CD4-positive, alpha-beta T cell treated with Interleukin-17A for 4 hours (primary cell): ENCODE results near the gene CT45A8.
A peak's percentile ranks its signal among the peaks of the same experiment; 100 is the strongest.
"Not testable (repeated sequence)": the region's sequence is repeated elsewhere in the genome, so short reads cannot be mapped to it uniquely, and the experiment has no call there.

Experiments
- DNase-seq: peaks from one replicate; pipeline ENCODE4 v3.0.0-alpha.2; 2020; ENCODE audit warnings: mixed read lengths

The CT45A8 gene

DNA sequence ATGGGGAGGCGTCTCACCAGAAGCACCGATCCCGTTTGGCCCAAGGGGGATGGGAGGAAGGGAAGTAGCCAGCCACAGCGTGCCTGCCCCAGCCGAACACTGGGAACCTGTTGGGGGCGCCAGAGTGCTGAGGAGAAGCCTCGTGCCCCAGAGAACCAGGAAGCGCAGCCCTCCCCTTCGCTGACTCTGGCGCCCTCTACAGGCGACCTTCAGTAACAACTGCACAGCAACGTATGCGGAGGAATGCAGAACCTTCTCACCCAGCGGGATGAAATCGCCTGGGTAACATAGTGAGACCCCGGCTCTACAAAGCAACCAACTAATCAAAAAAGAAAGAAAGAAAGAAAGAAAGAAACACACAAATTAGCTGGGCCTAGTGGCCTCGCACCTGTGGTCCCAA is at the start of gene CT45A8:
Gene CT45A8 (minus strand): TSS at position 101 of the 400 bp plus-strand sequence. CDS start 3,755 bp downstream, outside the sequence.
- DNase-seq: not testable (repeated sequence)

GRCh38 chrX:135893294-135893817 is 39.0 kb upstream of the CT45A8 start, which contains the start of the genes CT45A10 and SAGE1:
Gene CT45A10, minus strand, starts transcription at chrX:135893444. Its CDS starts 8,100 bp downstream, at chrX:135885344.
Gene SAGE1, plus strand, starts transcription at chrX:135893716. Its CDS starts 2,527 bp downstream, at chrX:135896243.
- no peak for DNase-seq

DNA sequence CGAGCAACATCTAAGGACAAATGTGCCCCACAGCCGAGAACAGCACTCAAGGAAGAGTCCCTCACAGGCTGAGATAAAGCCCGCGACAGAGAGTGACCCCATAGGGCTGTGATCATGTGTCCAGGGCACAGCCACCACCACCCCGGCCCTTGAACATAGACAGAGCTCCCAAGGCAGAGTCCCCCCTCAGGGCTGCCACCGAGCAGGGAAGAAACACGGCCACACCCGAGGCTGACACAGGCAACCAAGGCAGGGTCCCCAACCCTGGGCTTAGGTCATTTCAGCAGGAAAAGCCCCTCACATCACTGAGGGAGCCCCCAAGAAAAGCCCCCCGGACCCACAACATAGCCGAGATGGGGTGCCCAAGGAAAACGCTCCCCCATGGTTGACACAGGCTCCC is 38.4 kb upstream of the CT45A8 start:
- no peak for DNase-seq

DNA sequence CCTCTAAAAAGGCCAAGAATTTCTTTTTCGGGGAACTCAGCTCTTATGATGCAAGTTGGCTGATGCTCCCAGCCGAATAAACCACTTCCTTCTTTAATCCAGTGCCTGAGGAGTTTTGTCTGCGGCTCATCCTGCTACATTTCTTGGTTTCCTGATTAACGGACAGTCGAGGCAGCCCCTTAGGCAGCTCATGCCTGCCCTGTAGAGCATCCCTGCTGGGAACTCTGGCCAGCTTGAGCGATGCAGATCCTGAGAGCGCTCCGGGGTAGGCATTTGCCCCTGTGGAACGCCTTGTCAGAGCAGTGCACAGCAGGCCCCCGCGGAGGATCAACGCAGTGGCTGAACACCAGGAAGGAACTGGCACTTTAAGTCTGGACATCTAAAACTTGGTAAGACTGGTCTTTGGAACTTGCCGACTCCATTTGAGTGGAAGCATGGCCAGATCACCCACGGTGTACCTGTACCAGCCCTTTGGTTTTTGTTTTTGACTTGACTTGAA is 35.8 kb upstream of the CT45A8 start:
- no peak for DNase-seq

GRCh38 chrX:135888976-135889375 is 34.6 kb upstream of the CT45A8 start:
- peak; percentile 25 for DNase-seq

- DNase-seq: not testable (repeated sequence)
These were observed 33.9 kb upstream of the CT45A8 start for GRCh38 chrX:135888230-135888629.

DNA sequence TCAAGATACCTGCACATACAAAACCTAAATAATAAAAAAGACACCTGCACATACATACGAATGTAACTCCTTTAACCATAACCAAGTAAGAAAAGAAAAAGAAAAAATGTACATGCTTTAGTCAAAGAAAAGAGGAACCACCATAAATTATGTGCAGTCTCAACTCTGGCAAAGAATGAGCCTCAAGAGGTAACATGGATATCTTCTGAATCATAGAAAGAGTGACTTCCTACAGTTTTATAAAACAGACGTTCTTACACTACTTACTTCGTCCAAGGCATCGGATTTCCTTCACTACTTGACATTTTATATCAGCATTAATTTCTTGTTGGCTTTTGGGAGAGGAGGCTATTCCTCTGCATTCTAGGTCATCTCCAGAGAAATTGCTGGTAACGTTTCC is 28.4 kb upstream of the CT45A8 start:
- not testable (repeated sequence) for DNase-seq

DNA sequence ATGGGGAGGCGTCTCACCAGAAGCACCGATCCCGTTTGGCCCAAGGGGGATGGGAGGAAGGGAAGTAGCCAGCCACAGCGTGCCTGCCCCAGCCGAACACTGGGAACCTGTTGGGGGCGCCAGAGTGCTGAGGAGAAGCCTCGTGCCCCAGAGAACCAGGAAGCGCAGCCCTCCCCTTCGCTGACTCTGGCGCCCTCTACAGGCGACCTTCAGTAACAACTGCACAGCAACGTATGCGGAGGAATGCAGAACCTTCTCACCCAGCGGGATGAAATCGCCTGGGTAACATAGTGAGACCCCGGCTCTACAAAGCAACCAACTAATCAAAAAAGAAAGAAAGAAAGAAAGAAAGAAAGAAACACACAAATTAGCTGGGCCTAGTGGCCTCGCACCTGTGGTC is 17.4 kb upstream of the CT45A8 start, which contains the start of gene CT45A9:
Gene CT45A9 (minus strand): TSS at position 101 of the 400 bp plus-strand sequence. CDS start 3,751 bp downstream, outside the sequence.
- DNase-seq: not testable (repeated sequence)

- not testable (repeated sequence) for DNase-seq
These were observed 17.2 kb downstream of the CT45A8 start, which contains the start of gene CT45A7 for GRCh38 chrX:135837180-135837579. Gene CT45A7, minus strand, starts transcription at chrX:135837280. Its CDS starts 3,747 bp downstream, at chrX:135833533.

- not testable (repeated sequence) for DNase-seq
These were observed 34.4 kb downstream of the CT45A8 start, which contains the start of gene CT45A2 for GRCh38 chrX:135819912-135820311. Gene CT45A2, minus strand, starts transcription at chrX:135820012. Its CDS starts 3,747 bp downstream, at chrX:135816265.

- DNase-seq: not testable (repeated sequence)
These were observed 51.7 kb downstream of the CT45A8 start, which contains the start of gene CT45A6 for GRCh38 chrX:135802687-135803086. Gene CT45A6, minus strand, starts transcription at chrX:135802787. Its CDS starts 3,794 bp downstream, at chrX:135798993.
